ENCODE data around the gene IVNS1ABP.
A peak's percentile ranks its signal among the peaks of the same experiment; 100 is the strongest.
"Not testable (repeated sequence)": the region's sequence is repeated elsewhere in the genome, so short reads cannot be mapped to it uniquely, and the experiment has no call there.

Gene IVNS1ABP

GRCh38 chr1:185291159-185291558 is 25.9 kb downstream of the IVNS1ABP start:
- DNase-seq = peak in 1 of 2 experiments; percentile 3

- no peak for DNase-seq
Measured at GRCh38 chr1:185289880-185290279, 27.2 kb downstream of the IVNS1ABP start.

- no peak for DNase-seq
Measured at GRCh38 chr1:185288435-185288834, 28.6 kb downstream of the IVNS1ABP start.

GRCh38 chr1:185287451-185287850 is 29.6 kb downstream of the IVNS1ABP start:
- DNase-seq = no peak

- no peak for DNase-seq
Measured at GRCh38 chr1:185284533-185285276, 32.3 kb downstream of the IVNS1ABP start.

- no peak for DNase-seq
Measured at GRCh38 chr1:185284116-185284515, 32.9 kb downstream of the IVNS1ABP start.

GRCh38 chr1:185281245-185281644 is 35.8 kb downstream of the IVNS1ABP start:
- DNase-seq = peak in 1 of 2 experiments; percentile 10

GRCh38 chr1:185280589-185280988 is 36.5 kb downstream of the IVNS1ABP start:
- no peak for DNase-seq

- DNase-seq = no peak
Measured at GRCh38 chr1:185279571-185279970, 37.5 kb downstream of the IVNS1ABP start.

- DNase-seq = no peak
Measured at GRCh38 chr1:185271921-185272320, 45.1 kb downstream of the IVNS1ABP start.

- no peak for DNase-seq
Measured at GRCh38 chr1:185268352-185268751, 48.7 kb downstream of the IVNS1ABP start.

- DNase-seq = no peak
Measured at GRCh38 chr1:185267701-185268100, 49.3 kb downstream of the IVNS1ABP start.

- no peak for DNase-seq
Measured at GRCh38 chr1:185267301-185267700, 49.7 kb downstream of the IVNS1ABP start.

- no peak for DNase-seq
Measured at GRCh38 chr1:185265314-185265713, 51.7 kb downstream of the IVNS1ABP start.

- DNase-seq = no peak
Measured at GRCh38 chr1:185263780-185264179, 53.3 kb downstream of the IVNS1ABP start.

- no peak for DNase-seq
Measured at GRCh38 chr1:185263292-185263691, 53.8 kb downstream of the IVNS1ABP start.

GRCh38 chr1:185262151-185262550 is 54.9 kb downstream of the IVNS1ABP start:
- DNase-seq = no peak

- no peak for DNase-seq
Measured at GRCh38 chr1:185260611-185261010, 56.4 kb downstream of the IVNS1ABP start.

- DNase-seq = no peak
Measured at GRCh38 chr1:185258676-185259075, 58.4 kb downstream of the IVNS1ABP start.

GRCh38 chr1:185257950-185258208 is 59.2 kb downstream of the IVNS1ABP start:
- no peak for DNase-seq

- not testable (repeated sequence) for DNase-seq
Measured at GRCh38 chr1:185257116-185257949, 59.7 kb downstream of the IVNS1ABP start.

- DNase-seq = not testable (repeated sequence)
Measured at GRCh38 chr1:185255595-185255994, 61.4 kb downstream of the IVNS1ABP start.

- DNase-seq = not testable (repeated sequence)
Measured at GRCh38 chr1:185252404-185252803, 64.6 kb downstream of the IVNS1ABP start.

- not testable (repeated sequence) for DNase-seq
Measured at GRCh38 chr1:185251928-185252327, 65.1 kb downstream of the IVNS1ABP start.
